DMS53 treated with DMSO at 0.1 percent for 48 hours (cell line): ENCODE data around the gene HSPA1L.

Source experiments
- DNase-seq: peaks from one replicate; lab custom pipeline; 2025; ENCODE audit not compliant: unreplicated experiment; lab: John Stamatoyannopoulos, UW

HSPA1L gene

GRCh38 chr6:31767096-31767645 is 47.9 kb downstream of the HSPA1L start:
- no peak for DNase-seq

GRCh38 chr6:31765910-31766794 is 48.9 kb downstream of the HSPA1L start:
- peak; percentile 44 for DNase-seq

- DNase-seq = no peak
Observed at GRCh38 chr6:31765559-31765909, 49.5 kb downstream of the HSPA1L start.

- no peak for DNase-seq
Observed at GRCh38 chr6:31764198-31764597, 50.9 kb downstream of the HSPA1L start.

GRCh38 chr6:31763619-31763940 is 51.5 kb downstream of the HSPA1L start:
- no peak for DNase-seq

- DNase-seq = no peak
Observed at GRCh38 chr6:31762878-31763618, 52.0 kb downstream of the HSPA1L start.

- no peak for DNase-seq
Observed at GRCh38 chr6:31762356-31762755, 52.7 kb downstream of the HSPA1L start, which contains the start of gene SAPCD1. TSS of gene SAPCD1 (plus strand) at chr6:31762656. CDS start at chr6:31763055, 399 bp downstream.

GRCh38 chr6:31761343-31761742 is 53.7 kb downstream of the HSPA1L start:
- DNase-seq = no peak

GRCh38 chr6:31760790-31761189 is 54.3 kb downstream of the HSPA1L start:
- DNase-seq = no peak
